ENCODE results near the gene BGLAP.

GRCh38 chr1:156289857-156290256 is 47.9 kb downstream of the BGLAP start:
- no peak for TF ChIP-seq EZH2 (IDR thresholded peaks at IDR 0.05; ENCODE audit: insufficient read depth, poor library complexity, severe bottlenecking)
- TF ChIP-seq EZH2phosphoT487 (IDR thresholded peaks at IDR 0.05; ENCODE audit: insufficient read depth, low read depth), result no peak
